ENCODE results near the gene ANKS1B.
"Not testable (repeated sequence)": the region's sequence is repeated elsewhere in the genome, so short reads cannot be mapped to it uniquely, and the experiment has no call there.

Gene ANKS1B

DNA sequence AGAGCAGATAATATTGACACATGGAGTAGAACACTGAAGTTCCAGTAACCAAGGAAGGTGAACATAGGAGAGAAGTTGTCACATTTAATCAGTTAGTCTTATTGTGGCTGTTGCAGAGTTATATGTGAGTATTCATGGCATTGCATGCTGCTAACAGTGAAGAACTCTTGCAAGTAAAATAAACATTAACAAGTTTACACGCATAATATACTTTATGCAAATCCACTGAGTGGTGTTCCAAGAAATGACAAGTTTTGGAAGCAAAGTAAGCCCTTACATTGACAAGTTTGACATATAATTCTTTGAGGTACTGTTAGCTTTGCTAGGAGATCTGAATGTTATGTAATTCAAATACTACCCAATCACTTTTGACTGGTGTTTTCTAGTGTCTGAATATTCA, 125.6 kb downstream of the ANKS1B start:
- no peak for DNase-seq

DNA sequence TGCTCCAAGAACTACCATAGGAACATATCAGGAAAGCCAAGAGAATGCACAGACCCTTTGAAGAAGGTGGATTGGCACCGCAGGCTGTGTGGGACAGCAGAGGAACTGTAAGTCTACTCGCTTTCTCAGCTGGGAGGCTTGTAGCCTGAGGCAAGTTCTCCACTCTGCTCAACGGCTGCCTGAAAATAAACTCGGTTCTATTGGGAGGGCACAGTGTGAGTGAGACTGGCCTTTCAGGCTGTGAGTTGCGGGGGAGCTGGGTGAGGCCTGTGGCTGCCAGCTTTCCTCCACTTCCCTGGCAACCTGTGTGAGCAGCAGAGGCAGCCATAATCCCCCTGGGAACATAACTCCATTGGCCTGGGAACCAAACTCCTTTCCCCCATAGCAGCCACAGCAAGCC, 132.1 kb downstream of the ANKS1B start:
- no peak for DNase-seq

DNA sequence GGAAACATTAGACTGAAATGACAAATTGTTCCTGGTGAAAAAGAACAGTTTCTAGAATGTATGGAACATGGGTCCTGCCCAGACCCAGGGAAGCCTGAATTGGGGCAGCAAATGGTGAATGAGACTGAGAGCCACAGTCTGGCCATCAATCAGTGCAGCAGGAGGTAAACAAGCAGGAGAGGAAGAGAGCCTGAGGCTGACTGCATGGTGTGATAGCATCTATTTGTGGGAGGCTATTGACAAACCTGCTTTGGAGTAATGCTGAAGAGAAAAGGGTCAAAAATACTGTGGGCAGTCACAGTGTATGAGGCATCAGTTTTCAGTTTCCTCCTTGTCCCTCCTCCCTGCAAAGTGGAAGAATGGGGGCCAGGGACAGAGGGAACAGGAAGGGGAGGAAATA, 136.8 kb downstream of the ANKS1B start:
- no peak for DNase-seq

DNA sequence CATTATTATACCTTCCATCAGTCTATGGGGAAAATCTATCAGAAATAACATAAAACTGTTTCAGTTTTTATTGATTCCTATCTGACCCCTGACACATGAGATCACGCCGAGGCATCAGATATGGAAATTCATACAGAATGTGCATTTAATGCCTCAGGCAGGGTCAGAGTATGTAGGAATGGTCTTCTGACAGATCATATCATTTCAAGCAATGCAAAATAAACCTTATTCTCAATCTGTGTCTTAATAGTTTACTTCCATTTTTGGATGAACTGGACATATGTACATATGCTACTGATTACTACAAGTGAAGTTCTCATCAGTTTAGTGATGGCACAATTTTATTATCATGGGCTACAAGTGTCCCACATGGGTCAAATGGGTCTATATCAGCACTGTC, 150.0 kb downstream of the ANKS1B start:
- DNase-seq, result no peak

DNA sequence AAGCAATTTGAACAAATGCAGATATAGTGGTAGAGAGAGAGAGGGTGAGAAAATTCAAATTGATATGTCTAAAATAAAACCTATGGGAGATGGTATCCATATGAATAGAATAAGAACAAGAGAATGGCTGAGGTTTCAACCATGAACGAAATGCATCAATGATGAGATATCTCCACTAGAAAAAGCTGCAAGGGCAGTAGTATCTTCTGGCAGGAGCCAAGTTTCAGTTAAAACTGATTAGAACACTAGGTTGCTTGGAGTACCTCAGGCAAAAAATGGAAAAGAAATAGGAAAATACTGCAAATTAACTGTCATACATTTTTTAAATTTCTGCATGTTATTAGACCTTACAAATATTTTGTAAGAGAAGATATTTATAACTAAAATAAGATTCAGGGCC, 151.3 kb downstream of the ANKS1B start:
- DNase-seq, result no peak

DNA sequence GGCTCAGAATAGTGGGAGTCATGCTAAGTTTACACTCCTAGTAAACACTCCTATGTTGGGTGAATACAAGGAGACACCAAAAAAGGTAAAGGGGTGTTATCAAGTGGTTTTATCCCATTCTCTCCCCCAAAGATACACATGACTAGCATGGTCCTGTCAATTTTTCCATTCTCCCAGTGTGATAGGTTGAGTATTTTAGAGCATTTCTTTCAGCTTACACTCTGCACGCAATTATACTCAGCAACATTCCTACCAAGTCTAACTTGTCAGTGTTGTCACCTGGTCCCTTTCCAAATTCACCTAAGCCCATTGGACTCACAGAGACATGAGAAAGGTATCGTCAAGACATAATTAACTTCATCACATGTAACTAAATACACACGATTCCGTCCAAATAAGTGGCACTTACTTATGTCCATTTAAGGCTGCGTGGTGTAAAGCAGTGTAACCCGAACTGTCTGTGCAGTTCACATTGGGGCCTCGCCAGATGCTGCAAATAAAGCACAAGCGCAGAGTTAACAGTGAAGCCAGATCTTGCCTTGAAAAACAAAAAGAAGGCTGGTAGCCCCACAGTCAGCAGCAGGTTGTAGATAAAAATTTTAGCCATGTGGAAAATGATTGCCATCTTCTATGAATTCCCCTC, 159.7 kb downstream of the ANKS1B start:
- DNase-seq, result no peak

DNA sequence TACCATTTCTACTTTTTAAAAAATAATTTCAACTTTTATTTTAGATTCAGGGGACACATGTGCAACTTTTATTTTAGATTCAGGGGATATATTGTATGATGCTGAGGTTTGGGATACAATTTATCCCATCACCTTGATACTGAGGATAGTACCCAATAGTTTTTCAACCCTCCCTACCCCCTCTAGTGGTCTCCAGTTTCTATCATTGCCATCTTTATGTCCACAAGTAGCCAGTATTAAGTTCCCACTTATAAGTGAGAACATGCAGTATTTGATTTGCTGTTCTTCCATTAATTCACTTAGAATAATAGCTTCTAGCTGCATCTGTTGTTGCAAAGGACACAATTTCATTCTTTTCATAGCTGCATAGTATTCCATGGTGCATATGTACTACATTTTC, 162.5 kb downstream of the ANKS1B start:
- DNase-seq, result no peak

DNA sequence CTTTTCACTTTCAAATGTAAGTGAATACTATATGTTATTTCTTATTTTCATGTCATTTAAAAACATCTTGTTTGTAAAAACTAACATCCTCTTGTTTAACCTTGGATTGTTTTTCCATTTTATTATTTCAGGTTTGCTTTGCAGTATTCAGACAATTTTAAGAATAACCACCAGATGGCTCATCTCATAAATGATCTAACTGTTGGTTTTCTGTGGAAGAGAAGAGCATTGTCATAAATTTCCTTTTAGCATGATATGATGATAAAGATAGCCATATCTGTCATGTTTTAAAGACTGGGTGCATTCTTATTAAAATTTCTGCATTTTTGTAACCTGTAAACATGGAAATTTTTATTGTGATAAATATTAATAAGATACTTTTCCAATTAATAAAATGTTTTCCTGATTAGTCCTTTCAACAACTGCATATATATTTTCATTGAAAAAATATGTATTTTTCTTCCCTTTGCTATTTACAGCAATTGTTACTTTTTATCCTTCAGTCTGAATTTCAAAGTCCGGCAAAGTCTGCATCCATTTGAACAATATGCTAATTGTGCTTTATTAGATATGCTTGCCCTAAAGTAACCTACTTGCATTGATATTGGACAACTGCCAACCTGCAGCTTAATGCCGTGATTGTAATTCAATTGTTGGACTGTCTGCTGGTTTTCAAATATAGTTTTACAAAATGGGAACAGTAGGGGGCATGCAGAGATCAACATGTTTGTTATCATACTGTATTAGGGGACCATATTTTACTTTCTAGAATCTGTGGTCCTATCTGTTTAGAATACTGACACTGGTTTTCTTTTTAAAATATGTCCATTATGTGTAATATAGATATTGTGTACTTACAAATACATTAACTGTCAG, 173.8 kb downstream of the ANKS1B start:
- DNase-seq, result no peak

DNA sequence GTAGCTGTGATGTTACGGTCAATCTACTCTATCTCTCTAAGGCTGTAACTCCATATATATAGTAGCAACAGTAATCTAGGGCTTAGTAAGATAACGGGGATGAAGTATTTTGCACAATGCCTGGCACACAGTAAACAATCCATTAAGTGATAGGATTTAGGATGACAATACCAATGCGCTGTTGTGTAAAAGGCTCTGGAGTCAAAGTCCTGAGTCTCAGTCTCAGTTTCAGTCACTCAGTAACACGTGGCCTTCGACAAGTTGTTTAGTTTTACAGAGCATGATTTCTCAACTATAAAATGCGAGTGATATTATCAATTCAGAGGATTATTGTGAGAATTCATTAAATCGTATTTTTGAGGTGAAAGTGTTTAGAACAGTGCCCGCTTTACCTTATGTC, 174.8 kb downstream of the ANKS1B start:
- no peak for DNase-seq

DNA sequence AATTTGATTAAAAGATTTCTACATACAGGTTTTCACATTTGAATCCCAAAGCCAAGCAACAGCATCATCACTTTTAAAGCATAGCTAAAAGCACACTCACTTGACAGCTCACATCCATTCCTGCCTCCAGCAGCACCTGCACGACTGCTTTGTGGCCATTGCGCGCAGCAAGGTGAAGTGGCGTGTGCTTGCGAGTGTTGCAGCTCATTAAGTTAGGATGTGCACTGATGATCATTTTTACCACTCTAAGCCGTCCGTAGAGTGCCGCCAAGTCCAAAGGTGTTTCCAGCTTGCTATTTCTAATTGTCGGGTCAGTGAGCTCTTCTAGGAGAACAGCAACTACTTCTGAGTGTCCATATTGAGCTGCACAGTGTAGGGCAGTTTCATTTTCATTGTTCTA, 178.4 kb downstream of the ANKS1B start:
- DNase-seq, result no peak

DNA sequence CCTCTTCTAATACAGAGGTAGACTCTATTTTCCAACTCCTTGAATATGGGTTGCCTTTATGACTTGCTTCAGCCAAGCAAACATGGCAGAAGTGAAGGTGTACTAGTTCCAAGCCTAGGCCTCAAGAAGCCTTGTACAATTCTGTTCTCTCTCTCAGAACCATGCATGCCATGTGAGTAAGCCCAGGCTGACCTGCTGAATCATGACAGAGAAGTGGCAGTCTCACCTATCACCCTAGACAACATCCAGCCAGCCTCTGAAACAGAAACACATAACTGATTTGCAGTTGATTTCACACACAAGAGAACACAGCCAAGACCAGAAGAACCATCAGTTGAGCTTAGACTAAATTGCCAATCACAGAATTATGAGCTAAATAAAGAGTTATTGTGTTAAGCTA, 180.0 kb downstream of the ANKS1B start:
- DNase-seq, result no peak

DNA sequence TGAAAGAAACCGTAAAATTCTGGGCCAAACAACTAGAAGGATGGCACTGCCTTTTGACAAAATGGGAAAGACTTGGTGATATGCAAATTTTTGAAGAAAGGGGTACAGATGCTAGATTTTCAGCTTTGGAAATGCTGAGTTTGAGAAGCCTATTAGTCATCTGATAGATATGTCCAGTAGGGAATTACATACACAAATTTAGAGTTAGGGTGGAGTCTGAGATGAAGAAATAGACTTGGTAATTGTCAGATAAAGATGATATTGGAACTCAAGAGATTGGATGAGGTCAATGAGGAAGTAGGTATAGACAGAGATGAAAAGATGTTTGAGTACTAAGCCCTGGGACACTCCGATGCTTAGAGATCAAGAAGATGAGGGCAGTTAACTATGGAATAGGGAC, 184.1 kb downstream of the ANKS1B start:
- DNase-seq, result no peak

DNA sequence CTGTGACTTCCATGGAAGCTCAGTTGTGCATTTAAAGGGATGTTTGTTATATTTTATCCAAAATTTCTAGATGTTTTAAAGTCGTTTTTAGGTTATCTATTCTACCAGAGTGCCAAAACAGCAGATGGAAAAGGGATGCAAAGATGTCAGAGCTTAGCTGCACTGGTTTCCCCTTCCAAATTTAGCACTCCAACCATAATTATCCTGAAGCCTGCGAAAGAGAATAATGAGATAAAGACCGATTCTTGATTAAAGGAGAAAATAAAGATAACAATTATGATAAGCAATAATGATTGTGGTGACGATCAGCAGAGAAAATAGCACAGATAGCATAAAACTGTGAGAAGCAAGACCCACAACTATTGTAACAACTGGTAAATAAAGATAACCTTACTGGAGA, 186.8 kb downstream of the ANKS1B start:
- DNase-seq, result not testable (repeated sequence)

DNA sequence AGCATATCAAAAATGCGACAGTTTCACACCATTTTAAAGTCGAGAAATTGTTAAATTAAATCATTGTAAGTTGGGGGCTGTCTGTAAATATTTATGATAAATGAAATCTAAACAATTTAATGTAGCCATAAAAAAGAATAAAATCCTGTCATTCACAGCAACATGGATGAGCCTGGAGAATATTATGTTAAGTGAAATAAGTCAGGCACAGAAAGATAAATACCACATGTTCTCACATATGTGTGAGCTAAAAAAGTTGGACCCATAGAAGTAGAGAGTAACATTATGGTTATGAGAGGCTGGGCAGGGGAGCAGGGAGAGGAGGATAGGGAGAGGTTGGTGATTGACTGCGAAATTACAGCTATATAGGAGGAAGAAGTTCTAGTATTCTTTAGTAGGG, 201.3 kb downstream of the ANKS1B start:
- DNase-seq, result no peak

DNA sequence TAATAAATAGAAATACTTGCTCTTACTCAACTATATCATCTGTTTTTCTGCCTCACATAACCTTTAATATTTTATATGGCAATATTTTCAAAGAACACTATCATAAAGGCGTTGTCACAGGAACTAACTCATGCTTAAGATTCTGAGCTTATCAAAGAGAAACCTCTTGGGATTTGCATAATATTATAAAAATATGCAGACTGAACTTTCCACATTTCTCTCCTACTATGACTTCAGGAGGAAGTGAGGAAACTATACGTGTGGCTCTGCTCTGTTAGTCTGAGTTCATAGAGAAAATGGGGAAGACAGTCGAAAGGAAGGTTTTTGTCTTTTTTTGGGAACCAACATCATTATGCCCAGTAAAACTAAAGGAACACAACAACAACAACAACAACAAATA, 212.5 kb downstream of the ANKS1B start:
- no peak for DNase-seq

DNA sequence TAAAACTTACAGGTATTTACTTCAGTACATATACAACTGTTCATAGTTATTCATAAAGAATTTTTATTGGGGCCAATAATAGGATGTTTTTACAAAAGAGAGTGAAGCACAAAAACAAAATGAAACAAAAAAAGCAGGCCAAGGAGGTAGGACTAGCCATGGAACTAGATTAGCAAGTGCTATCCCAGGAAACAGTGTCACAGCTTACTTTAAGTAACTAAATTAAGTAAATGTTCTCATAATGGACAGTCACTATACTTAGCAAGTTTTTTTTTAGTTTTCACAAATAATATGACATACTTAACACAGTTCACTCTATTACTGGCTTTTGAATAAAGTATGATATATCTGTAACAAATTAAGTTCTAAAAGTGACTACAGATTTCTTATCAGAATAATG, 213.1 kb downstream of the ANKS1B start:
- no peak for DNase-seq

DNA sequence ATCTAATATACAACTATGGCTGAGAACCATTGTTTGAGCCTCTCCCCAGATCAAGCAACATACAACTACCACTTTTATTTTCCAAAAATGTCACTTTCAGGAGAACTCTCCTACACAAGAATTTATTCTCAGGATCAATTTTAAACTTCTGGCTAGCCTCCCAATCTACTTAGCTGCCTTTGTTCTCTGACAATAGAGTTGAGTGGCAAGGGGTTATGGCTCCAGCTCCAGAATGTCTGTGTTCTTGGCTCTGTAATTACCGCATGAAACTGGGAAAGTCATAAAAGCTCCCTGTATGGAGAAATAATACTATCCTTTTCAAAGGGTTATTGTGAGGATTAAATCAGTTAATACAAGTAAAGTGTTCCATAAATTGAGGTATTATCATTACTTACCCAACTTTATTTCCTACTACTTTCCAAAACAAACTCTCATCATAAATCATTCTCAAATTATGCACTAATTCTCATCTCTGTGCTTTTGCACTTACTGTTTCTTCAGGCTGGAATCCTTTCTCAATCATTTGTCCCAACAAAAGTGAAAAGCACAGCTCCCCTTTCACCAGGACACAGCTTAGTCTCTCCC, 215.2 kb downstream of the ANKS1B start:
- DNase-seq, result no peak

DNA sequence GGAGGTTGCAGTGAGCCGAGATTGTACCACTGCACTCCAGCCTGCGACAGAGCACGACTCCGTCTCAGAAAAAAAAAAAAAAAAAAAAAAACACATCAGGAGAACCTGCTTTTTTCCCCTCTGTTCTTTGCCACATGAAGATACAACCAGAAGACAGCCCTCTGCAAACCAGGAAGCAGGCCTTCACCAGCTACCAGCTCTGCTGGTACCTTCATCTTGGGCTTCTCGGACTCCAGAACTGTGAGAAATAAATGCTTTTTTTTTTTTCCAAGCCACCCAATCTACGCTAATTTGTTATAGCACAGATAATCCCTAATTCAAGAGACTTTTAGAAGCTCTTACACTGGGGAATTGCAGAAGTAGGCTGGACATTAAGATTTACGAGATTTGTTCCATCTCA, 216.0 kb downstream of the ANKS1B start:
- DNase-seq, result no peak

DNA sequence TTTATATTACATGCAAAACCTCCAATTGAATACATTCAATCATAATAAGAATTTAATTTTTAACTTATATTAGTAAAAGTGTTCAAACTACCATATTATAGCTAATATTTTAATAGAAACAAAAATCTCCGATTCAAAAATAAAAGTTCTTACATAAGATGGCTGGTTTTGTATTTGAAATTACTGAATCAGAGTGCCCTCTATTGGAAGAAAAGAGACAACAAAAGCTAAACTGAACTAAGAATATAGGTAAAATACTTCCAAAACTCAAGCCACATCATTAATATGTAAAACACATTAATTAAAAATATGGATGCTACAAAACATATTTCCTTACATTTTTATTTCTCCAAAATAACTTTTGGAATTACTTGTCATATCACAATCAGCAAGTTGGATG, 216.9 kb downstream of the ANKS1B start:
- DNase-seq, result no peak

DNA sequence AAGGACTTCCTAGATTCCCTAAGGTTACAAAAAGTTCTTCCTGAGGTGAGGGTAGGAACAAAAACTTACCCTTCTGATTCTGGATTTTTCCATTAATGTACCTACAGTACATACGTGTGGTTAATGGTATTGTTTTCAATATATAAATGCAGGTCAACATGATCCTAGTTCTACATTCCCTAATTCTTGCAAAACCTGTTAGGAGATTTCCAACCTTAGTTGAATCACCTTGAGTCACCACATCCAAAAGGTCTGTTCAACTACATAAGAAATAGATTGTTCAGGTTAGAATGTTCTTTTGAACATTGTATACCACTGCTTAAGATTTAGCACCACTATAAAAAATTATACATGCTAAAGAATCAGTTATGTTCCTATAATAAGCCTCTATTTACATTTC, 218.3 kb downstream of the ANKS1B start:
- no peak for DNase-seq

DNA sequence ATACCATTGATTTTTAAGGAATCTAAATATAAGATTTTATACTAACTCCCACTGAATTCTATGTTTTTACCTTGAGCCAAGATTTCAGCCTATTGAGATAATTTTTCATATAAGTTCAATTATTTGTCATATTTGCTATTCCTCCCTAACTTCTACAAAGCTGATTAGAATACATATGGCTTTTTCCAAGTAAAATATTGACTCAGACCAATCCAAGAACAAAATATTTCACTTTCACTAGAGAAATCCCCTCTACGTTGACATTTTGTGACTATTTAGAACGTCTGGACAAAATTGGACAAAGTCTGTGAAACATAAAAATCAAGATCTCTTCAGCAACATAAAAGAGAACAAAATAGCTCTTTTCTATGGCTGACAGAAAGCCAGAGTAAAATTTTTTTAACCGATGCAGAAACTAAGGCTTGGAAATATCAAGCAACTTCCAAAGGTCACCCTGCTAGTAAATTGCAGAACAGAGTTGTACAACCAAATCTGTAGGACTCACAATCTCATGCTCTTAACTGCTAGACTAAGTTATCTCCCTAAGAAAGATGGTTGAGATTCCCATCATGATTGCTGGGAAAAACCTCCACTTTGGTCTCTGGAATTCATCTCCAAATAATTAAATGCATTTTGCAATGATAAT, 219.1 kb downstream of the ANKS1B start:
- no peak for DNase-seq

DNA sequence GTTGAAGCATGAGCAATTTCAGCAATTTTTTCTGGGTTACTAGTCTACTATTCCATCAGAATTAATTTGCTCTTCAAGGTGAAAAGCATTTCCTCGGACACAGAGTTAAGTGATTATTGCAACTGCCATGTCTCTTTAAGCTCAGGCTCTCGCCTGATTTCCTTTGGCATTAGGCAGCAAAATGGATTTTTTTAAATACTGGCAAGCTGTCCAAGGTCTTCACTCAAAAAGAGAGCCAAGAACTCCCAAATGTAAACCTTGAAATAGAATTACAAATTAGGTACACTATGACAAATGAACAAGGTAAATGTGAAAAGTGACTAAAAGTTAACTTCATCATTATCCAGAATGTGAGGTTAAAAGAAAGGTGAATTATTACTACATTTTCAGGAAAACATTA, 225.3 kb downstream of the ANKS1B start:
- no peak for DNase-seq

DNA sequence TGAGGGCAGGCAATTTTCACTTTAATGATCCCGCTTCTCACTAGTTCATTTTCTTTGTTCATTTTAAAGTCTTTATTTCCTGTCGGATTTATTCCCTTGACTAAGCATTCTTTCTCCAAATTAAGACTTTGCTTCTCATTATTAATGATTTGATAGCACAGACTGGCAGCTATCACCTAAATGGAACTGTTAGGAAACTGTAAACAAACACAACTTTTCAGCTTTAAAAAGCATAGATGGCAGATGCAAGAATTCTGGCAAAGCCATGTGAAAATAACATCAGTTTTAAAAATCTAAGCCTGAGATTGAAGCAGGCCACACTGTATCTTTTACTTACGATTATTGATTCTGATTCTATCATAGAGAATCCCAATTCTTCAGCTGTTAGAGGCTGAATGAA, 225.7 kb downstream of the ANKS1B start:
- DNase-seq, result no peak

DNA sequence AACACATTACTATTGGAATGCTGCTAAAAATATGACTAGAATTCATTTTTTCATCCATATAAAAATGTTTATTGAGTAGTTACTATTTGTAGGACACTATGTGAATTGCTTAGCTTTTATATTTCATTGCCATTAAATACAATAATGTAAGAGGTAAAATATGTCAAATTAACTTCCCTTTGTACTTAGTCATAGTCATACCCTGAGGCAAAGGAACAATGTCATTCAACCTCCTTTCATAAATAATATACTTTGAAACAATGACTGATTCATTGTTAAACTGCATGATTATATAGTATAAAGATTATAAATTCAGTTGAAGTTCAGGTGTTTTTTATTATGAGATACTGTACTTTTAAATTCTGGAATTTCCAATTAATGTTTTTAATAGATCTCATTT, 232.0 kb downstream of the ANKS1B start:
- DNase-seq, result no peak

All from activated CD4-positive, alpha-beta T cell treated with anti-CD3 and anti-CD28 coated beads for 48 hours (primary cell).